A549 treated with AZD9567 at 1 μM for 4 hours (cell line): ENCODE measurements around the gene RIPPLY3. TPM values are rescaled to one million over a fixed set of nuclear protein-coding genes. Genes with fewer than 3 reads are reported as not detected.

Experiments
- total RNA-seq: library from RNA; stranded (reverse); fragments of 200-300 nt; extraction: Qiagen RNA extraction; gene quantifications from 5 replicates; pipeline ENCODE4 v1.2.3, GENCODE V29; 2022; ENCODE audit not compliant: insufficient read depth

RIPPLY3 gene
- 0.35 to 0.61 TPM (median 0.45 TPM) in 4 of 5 replicates, not detected in the other for total RNA-seq

GRCh38 chr21:37006486-37007291, at the start of gene RIPPLY3:
Gene RIPPLY3, plus strand, starts transcription at chr21:37006702. Its CDS starts 71 bp downstream, at chr21:37006773.

GRCh38 chr21:36966066-36966820, 40.3 kb upstream of the RIPPLY3 start, which contains the start of gene HLCS:
Gene HLCS, minus strand, starts transcription at chr21:36966669. Its CDS starts 31 bp downstream, at chr21:36966638.

Other genes starting within 250 kb of the RIPPLY3 start
- 5.8 to 7.1 TPM (median 6.8 TPM) in 5 replicates for gene HLCS, start 40.0 kb upstream of the RIPPLY3 start, total RNA-seq
- 13.9 to 17.7 TPM (median 16.5 TPM) in 5 replicates for gene PIGP, start 66.4 kb downstream of the RIPPLY3 start, total RNA-seq
- 26.3 to 49.7 TPM (median 28.8 TPM) in 5 replicates for gene TTC3, start 66.6 kb downstream of the RIPPLY3 start, total RNA-seq